Karpas-422 (cell line): ENCODE results near the gene ADTRP. TPM values are rescaled to one million over a fixed set of nuclear protein-coding genes. Genes with fewer than 3 reads are reported as not detected.
"Not testable (repeated sequence)": the region's sequence is repeated elsewhere in the genome, so short reads cannot be mapped to it uniquely, and the experiment has no call there.

Source experiments
- DNase-seq: peaks from one replicate; pipeline ENCODE4 v3.0.0-alpha.2; 2015
- H2AFZ ChIP-seq: fragments of 200-600 bp; sonication (generic); 2 replicates; pipeline ENCODE4 v1.6.1; 2014; ENCODE audit warnings: antibody characterized with exemption, low read length, mixed read lengths
- H3K27ac ChIP-seq: fragments of 200-600 bp; sonication (generic); 2 replicates; pipeline ENCODE4 v1.5.1; 2014; ENCODE audit warnings: mild to moderate bottlenecking, low read length, moderate library complexity
- H3K27me3 ChIP-seq: fragments of 200-600 bp; sonication (generic); 2 replicates; pipeline ENCODE4 v1.6.1; 2014; ENCODE audit warnings: low read length, mixed read lengths
- H3K36me3 ChIP-seq: fragments of 200-600 bp; sonication (generic); 2 replicates; pipeline ENCODE4 v1.6.1; 2014; ENCODE audit warnings: low read length, mixed read lengths; ENCODE audit not compliant: insufficient read depth
- H3K4me1 ChIP-seq: fragments of 200-600 bp; sonication (generic); 2 replicates; pipeline ENCODE4 v1.6.1; 2014; ENCODE audit warnings: mild to moderate bottlenecking, low read length, mixed read lengths
- H3K4me2 ChIP-seq: fragments of 200-600 bp; sonication (generic); 2 replicates; pipeline ENCODE4 v1.6.1; 2014; ENCODE audit warnings: low read length, low read depth, mild to moderate bottlenecking; ENCODE audit not compliant: poor library complexity, severe bottlenecking
- H3K4me3 ChIP-seq: fragments of 200-600 bp; sonication (generic); 2 replicates; pipeline ENCODE4 v1.5.1; 2014; ENCODE audit warnings: mild to moderate bottlenecking, antibody characterized with exemption, low read length, mixed read lengths
- H3K79me2 ChIP-seq: fragments of 200-600 bp; sonication (generic); 2 replicates; pipeline ENCODE4 v1.6.1; 2014; ENCODE audit warnings: mild to moderate bottlenecking, low read length, mixed read lengths
- H3K9ac ChIP-seq: fragments of 200-600 bp; sonication (generic); 2 replicates; pipeline ENCODE4 v1.6.0; 2014; ENCODE audit warnings: low read length
- H3K9me2 ChIP-seq: fragments of 200-600 bp; sonication (generic), shearing (Covaris generic); replicated peaks from 2 replicates; pipeline ENCODE4 v1.6.0; 2014; ENCODE audit warnings: mild to moderate bottlenecking, low read length, moderate library complexity; ENCODE audit not compliant: insufficient read depth
- H3K9me3 ChIP-seq: fragments of 300-700, 200-600 bp; sonication (generic); 2 replicates; pipeline ENCODE4 v1.6.1; 2014; ENCODE audit warnings: low read length, mixed read lengths
- H4K20me1 ChIP-seq: fragments of 200-600 bp; sonication (generic); 2 replicates; pipeline ENCODE4 v1.6.1; 2014; ENCODE audit warnings: mild to moderate bottlenecking, antibody characterized with exemption, low read length, low read depth; ENCODE audit not compliant: insufficient read depth
- total RNA-seq: library from RNA; depleted of rRNA; stranded (reverse); fragments of >200 nt; shearing (Covaris generic); gene quantifications from 2 replicates; pipeline ENCODE4 v1.2.3, GENCODE V29; 2014; ENCODE audit warnings: low replicate concordance

ADTRP gene
- total RNA-seq, 1 experiment from 2014 or later, result not detected

DNA sequence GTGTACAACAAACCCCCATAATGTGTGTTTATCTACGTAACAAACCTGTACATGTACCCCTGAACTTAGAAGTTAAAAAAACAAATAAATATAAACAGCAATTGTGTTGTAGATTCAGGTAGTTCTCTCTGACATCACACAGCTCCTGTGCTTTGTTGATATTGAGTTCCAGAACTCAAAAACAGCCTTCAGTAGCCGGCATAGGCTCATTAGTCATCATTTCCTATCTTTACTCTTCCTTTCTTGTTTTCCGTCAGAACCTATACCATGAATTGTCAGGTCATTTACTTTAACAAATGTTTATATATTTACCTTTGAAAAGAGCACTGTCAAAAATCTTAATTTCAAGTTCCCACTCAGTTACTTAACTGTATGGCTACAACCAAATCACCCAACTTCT lies 88.8 kb downstream of the ADTRP start:
- Histone ChIP-seq H3K4me3 (no peak overlapping the region), H3K27me3 (no peaks in the 10 kb centered on the region), H3K27ac (no peak overlapping the region), H3K9ac (no peak overlapping the region), H4K20me1 (no peaks in the 10 kb centered on the region), H3K4me2 (no peak overlapping the region), H3K9me2 (no peaks in the 10 kb centered on the region), H3K9me3 (no peaks in the 10 kb centered on the region), H3K79me2 (no peaks in the 10 kb centered on the region), H2AFZ (no peak overlapping the region), H3K36me3 (no peaks in the 10 kb centered on the region), H3K4me1 (peaks cover 8% of the 10 kb centered on the region)
- no peak for DNase-seq

DNA sequence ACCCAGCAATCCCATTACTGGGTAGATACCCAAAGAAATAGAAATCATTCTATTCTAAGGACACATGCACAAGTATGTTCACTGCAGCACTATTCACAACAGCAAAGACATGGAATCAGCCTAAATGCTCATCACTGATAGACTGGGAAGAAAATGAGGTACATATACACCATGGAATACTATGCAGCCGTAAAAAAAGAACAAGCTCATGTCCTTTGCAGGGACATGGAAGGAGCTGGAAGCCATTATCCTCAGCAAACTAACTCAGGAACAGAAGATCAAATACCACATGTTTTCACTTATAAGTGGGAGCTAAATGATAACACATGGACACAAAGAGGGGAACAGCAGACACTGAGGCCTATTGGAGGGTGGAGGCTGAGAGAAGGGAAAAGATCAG lies 89.2 kb downstream of the ADTRP start:
- H3K36me3 ChIP-seq, H3K79me2 ChIP-seq, H3K4me3 ChIP-seq, H3K9ac ChIP-seq, H3K27me3 ChIP-seq, H4K20me1 ChIP-seq, H3K27ac ChIP-seq, H3K9me2 ChIP-seq, H3K9me3 ChIP-seq, H2AFZ ChIP-seq, H3K4me1 ChIP-seq, DNase-seq, H3K4me2 ChIP-seq: not testable (repeated sequence)

DNA sequence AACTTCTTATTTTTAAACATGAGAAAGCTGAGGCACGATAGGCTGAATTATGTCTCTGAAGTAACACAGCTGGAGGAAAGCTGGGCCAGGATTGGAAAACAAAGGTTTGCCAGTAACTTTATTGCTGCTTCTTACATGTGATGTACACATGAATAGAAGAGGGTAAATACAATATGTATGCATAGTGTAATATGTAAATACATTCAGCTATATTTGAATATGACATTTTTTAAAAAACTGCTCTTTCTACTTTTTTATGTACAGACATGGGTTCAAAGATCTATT lies 90.2 kb downstream of the ADTRP start:
- no peak overlapping the region for H3K4me2 ChIP-seq
- H3K36me3 ChIP-seq, result no peaks in the 10 kb centered on the region
- no peak overlapping the region for H3K9ac ChIP-seq
- H3K9me3 ChIP-seq, result no peaks in the 10 kb centered on the region
- no peaks in the 10 kb centered on the region for H3K79me2 ChIP-seq
- peaks cover 8% of the 10 kb centered on the region for H3K4me1 ChIP-seq
- no peaks in the 10 kb centered on the region for H4K20me1 ChIP-seq
- no peak overlapping the region for H3K4me3 ChIP-seq
- H3K9me2 ChIP-seq, result no peaks in the 10 kb centered on the region
- no peaks in the 10 kb centered on the region for H3K27me3 ChIP-seq
- no peak for DNase-seq
- no peak overlapping the region for H3K27ac ChIP-seq
- H2AFZ ChIP-seq, result no peak overlapping the region

DNA sequence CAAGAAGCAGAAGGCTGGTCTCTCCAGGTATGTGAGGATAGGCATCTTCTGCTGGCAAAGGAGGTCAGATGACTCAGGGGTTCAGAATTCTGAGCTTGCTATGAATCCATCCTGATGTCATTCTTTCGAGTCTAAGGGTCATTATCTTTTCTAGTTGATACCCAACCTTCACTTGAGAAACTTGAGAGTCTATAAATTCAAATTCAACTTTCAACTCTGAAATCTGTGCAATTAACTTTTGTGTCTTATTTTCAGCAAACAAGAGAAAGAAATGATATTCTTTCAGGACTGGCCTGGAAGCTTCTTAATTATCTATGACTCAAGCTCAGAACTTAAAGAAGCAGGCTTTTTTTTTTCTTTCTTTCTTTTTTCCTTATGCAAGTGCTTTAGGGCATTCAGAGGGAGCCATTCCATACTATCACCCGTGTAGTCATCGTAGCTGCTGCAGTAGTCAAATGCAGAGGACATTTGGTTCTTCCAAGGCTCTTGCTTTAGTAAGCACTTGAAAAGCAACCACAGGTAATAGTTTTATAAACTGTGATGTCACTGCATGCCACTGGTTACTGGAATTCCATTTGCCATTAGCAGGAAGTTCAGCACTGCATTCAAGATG lies 93.0 kb downstream of the ADTRP start:
- H3K4me2 ChIP-seq, result no peak overlapping the region
- H2AFZ ChIP-seq, result no peak overlapping the region
- no peaks in the 10 kb centered on the region for H3K4me1 ChIP-seq
- H3K9me2 ChIP-seq, result no peaks in the 10 kb centered on the region
- H3K4me3 ChIP-seq, result no peak overlapping the region
- H3K27ac ChIP-seq, result no peak overlapping the region
- no peak overlapping the region for H3K9ac ChIP-seq
- H3K79me2 ChIP-seq, result no peaks in the 10 kb centered on the region
- H3K9me3 ChIP-seq, result no peaks in the 10 kb centered on the region
- H3K27me3 ChIP-seq, result no peaks in the 10 kb centered on the region
- no peak for DNase-seq
- H3K36me3 ChIP-seq, result no peaks in the 10 kb centered on the region
- no peaks in the 10 kb centered on the region for H4K20me1 ChIP-seq

DNA sequence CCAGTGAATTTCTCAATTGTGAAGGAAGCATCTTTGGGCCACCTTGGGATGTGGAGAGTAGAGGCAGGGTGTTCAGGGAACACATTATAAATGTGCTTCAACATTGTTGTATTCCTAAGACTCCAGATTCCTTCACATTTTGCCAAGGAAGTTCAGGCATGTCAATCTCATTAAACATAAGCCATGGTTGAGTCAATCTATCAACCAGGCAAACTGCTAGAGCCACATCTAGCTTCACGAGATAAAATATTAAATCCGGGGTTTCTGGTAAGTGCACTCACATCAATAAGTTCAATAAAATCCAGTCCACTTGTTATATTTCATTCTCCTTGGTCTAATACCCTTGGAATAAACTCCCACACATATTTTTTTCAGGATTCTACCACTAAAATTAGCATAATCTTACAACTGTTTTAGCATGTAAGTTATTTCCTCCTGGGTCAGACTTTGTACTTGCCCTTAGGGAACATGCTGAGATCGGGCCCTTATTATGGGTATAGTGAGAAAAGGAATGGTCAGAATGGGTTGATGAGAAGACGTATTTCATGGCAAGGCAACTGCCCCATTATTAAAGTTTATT lies 93.6 kb downstream of the ADTRP start:
- no peaks in the 10 kb centered on the region for H3K79me2 ChIP-seq
- H2AFZ ChIP-seq, result no peak overlapping the region
- no peak overlapping the region for H3K27ac ChIP-seq
- H4K20me1 ChIP-seq, result no peaks in the 10 kb centered on the region
- no peak overlapping the region for H3K4me3 ChIP-seq
- no peaks in the 10 kb centered on the region for H3K9me3 ChIP-seq
- DNase-seq, result no peak
- no peaks in the 10 kb centered on the region for H3K36me3 ChIP-seq
- H3K4me1 ChIP-seq, result no peaks in the 10 kb centered on the region
- H3K27me3 ChIP-seq, result no peaks in the 10 kb centered on the region
- no peak overlapping the region for H3K4me2 ChIP-seq
- H3K9ac ChIP-seq, result no peak overlapping the region
- H3K9me2 ChIP-seq, result no peaks in the 10 kb centered on the region

DNA sequence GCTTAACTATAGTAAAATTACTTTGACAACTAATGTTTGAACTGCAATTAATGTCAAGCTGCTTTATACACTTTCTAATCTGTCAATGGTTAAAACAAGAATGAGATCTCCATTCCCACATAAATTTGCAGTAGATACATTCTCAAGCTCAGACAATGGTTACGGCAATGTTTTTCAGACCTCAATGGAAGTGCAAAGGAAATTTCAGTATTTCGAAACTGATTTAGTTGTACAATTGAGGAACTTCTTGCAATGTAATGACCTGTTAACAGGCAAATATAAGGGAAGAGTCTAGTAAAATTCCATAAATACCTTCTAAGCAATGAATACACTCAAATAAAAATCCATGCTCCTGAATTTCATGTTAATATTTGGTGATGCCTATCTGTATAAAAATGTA lies 94.7 kb downstream of the ADTRP start:
- Histone ChIP-seq H2AFZ (no peak overlapping the region), H3K9me2 (no peaks in the 10 kb centered on the region), H3K9me3 (no peaks in the 10 kb centered on the region), H3K27ac (no peak overlapping the region), H4K20me1 (no peaks in the 10 kb centered on the region), H3K4me3 (no peak overlapping the region), H3K36me3 (no peaks in the 10 kb centered on the region), H3K4me2 (no peak overlapping the region), H3K79me2 (no peaks in the 10 kb centered on the region), H3K27me3 (no peaks in the 10 kb centered on the region), H3K9ac (no peak overlapping the region), H3K4me1 (no peaks in the 10 kb centered on the region)
- DNase-seq, result no peak

DNA sequence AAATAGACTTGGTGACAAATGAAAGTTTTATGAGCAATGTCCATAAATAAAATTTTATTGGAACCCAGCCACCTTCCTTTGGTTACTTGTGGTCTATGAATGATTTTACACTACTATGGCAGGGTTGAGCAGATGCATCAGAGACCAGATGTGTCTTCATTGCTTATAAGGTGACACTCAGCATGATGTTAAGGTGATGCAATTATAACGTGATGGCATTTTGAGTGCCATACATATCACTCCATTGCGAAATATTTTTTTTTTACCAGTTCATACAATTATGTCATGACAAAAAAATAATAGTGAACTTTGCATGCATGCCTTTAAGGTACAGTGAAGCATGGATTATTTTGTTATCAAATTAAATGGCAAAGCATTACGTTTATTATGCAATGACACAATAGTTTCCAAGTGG lies 96.0 kb downstream of the ADTRP start:
- no peak overlapping the region for H3K4me3 ChIP-seq
- no peaks in the 10 kb centered on the region for H3K27me3 ChIP-seq
- H3K27ac ChIP-seq, result no peak overlapping the region
- no peak overlapping the region for H3K4me2 ChIP-seq
- no peaks in the 10 kb centered on the region for H3K36me3 ChIP-seq
- H2AFZ ChIP-seq, result no peak overlapping the region
- H3K9ac ChIP-seq, result no peak overlapping the region
- no peaks in the 10 kb centered on the region for H4K20me1 ChIP-seq
- H3K4me1 ChIP-seq, result no peaks in the 10 kb centered on the region
- no peaks in the 10 kb centered on the region for H3K79me2 ChIP-seq
- DNase-seq, result no peak
- H3K9me2 ChIP-seq, result no peaks in the 10 kb centered on the region
- no peaks in the 10 kb centered on the region for H3K9me3 ChIP-seq

DNA sequence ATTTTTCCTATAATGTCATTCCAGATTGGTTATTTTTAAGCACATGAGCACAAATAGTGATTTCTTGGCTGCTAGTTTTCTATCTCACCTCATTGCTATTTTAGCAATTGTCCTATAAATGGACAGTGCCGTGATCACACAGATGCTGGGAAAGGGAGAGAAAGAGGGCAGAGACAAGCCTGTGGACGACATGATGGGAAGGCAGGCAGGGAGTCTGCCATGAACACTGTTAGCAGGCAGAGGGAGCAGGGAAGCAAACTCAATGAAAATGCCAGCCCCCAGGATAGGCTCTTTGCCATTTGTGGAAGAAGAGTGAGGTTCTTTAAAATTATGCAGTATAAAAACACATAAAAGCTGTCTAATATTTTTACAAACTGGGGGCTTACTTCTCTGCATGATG lies 96.8 kb downstream of the ADTRP start:
- no peaks in the 10 kb centered on the region for H4K20me1 ChIP-seq
- H3K27ac ChIP-seq, result no peak overlapping the region
- no peaks in the 10 kb centered on the region for H3K36me3 ChIP-seq
- H3K9me2 ChIP-seq, result no peaks in the 10 kb centered on the region
- H3K9ac ChIP-seq, result no peak overlapping the region
- no peak overlapping the region for H3K4me2 ChIP-seq
- H3K79me2 ChIP-seq, result no peaks in the 10 kb centered on the region
- H3K27me3 ChIP-seq, result no peaks in the 10 kb centered on the region
- H2AFZ ChIP-seq, result no peak overlapping the region
- H3K4me3 ChIP-seq, result no peak overlapping the region
- H3K4me1 ChIP-seq, result no peaks in the 10 kb centered on the region
- H3K9me3 ChIP-seq, result no peaks in the 10 kb centered on the region
- DNase-seq, result no peak

DNA sequence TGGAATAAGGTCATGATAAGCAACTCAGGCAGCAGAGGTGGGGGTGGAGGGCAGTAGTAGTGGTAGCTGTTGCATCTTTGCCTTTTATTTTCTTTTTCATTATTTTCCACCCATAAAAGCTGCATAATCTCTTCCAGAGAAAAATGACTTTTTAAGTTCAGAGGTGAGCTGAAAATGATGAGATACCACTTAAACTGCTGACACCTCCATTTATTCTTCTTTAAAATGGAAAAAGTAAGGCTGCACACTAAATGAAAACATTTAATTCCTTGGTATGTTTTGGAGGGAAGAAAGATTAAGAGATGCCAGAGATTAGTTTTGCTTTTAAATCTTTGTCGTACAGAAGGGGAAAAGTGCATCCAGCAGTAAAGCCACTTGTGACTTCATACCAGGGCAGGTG lies 97.2 kb downstream of the ADTRP start:
- no peaks in the 10 kb centered on the region for H3K79me2 ChIP-seq
- no peaks in the 10 kb centered on the region for H3K9me2 ChIP-seq
- no peak overlapping the region for H3K27ac ChIP-seq
- H3K4me1 ChIP-seq, result no peaks in the 10 kb centered on the region
- H3K9me3 ChIP-seq, result no peaks in the 10 kb centered on the region
- no peak overlapping the region for H3K4me3 ChIP-seq
- H3K36me3 ChIP-seq, result no peaks in the 10 kb centered on the region
- DNase-seq, result no peak
- no peak overlapping the region for H3K4me2 ChIP-seq
- no peak overlapping the region for H3K9ac ChIP-seq
- H4K20me1 ChIP-seq, result no peaks in the 10 kb centered on the region
- no peaks in the 10 kb centered on the region for H3K27me3 ChIP-seq
- no peak overlapping the region for H2AFZ ChIP-seq
